Activated T-cell treated with anti-CD3 and anti-CD28 coated beads, Interleukin-2, amount 50 U/mL, for 1 hour (primary cell): ENCODE measurements around the gene PPP2R3C.
A peak's percentile ranks its signal among the peaks of the same experiment; 100 is the strongest.
"Not testable (repeated sequence)": the region's sequence is repeated elsewhere in the genome, so short reads cannot be mapped to it uniquely, and the experiment has no call there.

Experiments used
- DNase-seq: peaks from one replicate; pipeline ENCODE4 v3.0.0-alpha.2; 2020

PPP2R3C gene

DNA sequence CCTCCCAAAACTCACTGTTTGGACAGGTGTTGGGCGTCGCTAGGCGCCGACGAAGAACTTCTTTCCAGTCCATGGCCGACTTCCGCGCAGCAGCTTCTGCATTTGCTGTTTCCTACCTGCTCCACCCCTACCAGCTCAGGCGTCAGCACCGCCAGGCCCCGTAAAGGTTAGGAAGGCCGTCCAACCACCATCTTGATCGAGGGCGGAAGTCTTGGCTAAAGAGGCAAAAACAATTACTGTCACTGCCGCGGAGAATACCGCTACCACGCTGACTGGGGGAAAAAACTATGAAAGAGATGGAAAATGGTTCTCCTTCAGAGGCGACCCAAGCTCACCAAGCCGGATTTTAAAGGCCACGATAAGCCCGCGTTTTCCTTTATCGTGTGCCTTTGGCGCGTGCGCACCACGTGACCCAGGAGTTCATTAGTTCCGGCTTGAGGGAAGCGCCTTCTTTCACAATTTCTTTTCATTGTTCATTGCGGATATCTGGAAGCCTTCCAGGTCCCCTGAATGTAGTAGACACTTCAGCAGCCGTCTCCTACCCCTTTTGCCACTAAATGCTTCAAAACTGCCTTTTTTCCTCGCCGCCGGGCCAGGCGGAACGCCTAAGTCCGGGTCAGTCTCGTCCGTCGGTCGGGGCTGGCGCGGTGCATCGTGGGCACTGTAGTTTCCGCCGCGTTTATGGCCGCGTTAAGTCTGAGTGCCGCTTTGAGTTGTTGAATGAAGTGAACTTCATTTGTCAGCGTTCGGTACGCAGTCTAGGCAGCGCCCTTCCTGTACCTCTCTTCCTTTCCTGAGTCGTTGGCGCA, at the start of gene PPP2R3C, which contains the start of gene PRORP:
TSS of gene PPP2R3C (minus strand) at position 104 of the 809 bp plus-strand sequence. CDS start at position 73, 31 bp downstream.
TSS of gene PRORP (plus strand) at position 666 of the 809 bp plus-strand sequence. CDS start 694 bp downstream, outside the sequence.
- DNase-seq: peak; percentile 90

- no peak for DNase-seq
Observed at GRCh38 chr14:35167496-35167895, 45.7 kb upstream of the PPP2R3C start.

GRCh38 chr14:35164849-35165248, 43.1 kb upstream of the PPP2R3C start:
- no peak for DNase-seq

DNA sequence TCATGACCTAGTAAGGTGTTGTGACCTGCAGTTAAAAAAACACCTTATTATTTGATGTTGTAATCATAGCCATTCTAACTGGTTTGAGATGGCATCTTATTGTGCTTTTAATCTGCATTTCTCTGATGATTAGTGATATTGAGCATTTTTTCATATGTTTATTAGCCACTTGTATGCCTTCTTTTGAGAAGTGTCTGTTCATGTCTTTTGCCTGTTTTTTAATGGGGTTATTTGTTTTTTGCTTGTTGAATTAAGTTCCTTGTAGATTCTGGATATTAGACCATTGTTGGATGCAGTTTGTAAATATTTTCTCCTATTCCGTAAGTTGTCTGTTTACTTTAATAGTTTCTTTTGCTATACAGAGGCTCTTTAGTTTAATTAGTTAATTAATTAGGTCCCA, 41.6 kb upstream of the PPP2R3C start:
- no peak for DNase-seq

GRCh38 chr14:35161231-35161630, 39.4 kb upstream of the PPP2R3C start:
- DNase-seq: no peak

GRCh38 chr14:35159742-35160409, 38.1 kb upstream of the PPP2R3C start:
- no peak for DNase-seq

GRCh38 chr14:35158951-35159653, 37.3 kb upstream of the PPP2R3C start:
- no peak for DNase-seq

DNA sequence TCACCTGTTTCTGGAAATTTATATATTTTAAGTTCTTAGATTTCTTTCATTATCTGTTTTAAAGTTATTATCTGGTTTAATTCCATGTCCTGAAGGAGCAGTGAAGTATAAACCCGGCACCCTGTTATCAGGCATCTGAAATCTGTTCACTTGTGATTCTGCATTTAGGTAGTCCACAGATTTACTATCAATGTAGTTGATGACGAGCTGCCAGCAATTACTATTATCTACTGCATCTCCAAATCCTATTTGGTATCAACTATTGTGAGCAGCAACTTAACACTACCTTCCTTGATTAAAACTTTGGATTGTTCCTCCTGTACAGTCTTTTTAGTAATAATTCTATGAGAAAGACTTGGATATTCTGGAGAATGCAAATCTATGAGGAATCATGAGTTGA, 36.7 kb upstream of the PPP2R3C start:
- no peak for DNase-seq

GRCh38 chr14:35155962-35156361, 34.2 kb upstream of the PPP2R3C start:
- DNase-seq: no peak

DNA sequence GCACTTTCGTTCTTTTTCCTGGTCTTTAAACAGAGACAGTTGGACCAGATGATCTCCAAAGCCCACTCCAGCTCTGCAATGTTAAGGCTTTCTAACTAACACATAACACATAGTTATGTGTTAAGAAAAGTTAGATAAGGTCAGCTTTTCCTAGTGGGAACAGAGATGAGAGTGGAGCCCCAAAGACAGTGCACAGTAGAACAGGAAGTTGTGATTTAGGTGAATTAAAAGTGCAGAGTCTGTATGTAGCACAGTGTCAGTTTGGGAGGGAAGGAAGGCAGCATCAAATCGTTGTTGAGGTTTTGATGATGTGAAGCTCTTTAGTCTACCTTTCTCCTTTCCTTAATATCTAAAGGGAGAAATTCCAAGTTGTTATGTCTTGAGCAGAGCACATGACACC, 32.2 kb upstream of the PPP2R3C start:
- DNase-seq: no peak

GRCh38 chr14:35152531-35152930, 30.7 kb upstream of the PPP2R3C start:
- DNase-seq: not testable (repeated sequence)

- no peak for DNase-seq
Observed at GRCh38 chr14:35149239-35149638, 27.4 kb upstream of the PPP2R3C start.

- no peak for DNase-seq
Observed at GRCh38 chr14:35147711-35148110, 25.9 kb upstream of the PPP2R3C start.

DNA sequence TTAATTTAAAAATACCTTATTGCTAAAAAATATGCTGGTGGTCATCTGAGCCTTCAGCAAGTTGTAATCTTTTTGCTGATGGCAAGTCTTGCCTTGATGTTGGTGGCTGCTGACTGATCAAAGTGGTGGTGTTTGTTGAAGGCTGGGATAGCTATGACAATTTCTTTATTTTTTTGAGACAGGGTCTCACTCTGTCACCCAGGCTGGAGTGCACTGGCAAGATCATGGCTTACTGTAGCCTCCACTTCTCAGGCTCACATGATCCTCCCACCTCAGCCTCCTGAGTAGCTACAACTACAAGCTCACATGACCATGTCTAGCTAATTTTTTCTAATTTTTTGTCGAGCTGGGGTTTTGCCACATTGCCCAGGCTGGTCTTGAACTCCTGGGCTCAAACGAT, 25.4 kb upstream of the PPP2R3C start:
- no peak for DNase-seq

- no peak for DNase-seq
Observed at GRCh38 chr14:35146711-35147149, 24.9 kb upstream of the PPP2R3C start.

- DNase-seq: no peak
Observed at GRCh38 chr14:35144029-35144428, 22.2 kb upstream of the PPP2R3C start.

- no peak for DNase-seq
Observed at GRCh38 chr14:35140718-35141581, 19.2 kb upstream of the PPP2R3C start.

GRCh38 chr14:35138585-35138984, 16.8 kb upstream of the PPP2R3C start:
- DNase-seq: no peak

GRCh38 chr14:35134329-35135123, 12.7 kb upstream of the PPP2R3C start:
- no peak for DNase-seq

GRCh38 chr14:35133542-35134328, 11.9 kb upstream of the PPP2R3C start:
- DNase-seq: no peak

GRCh38 chr14:35124127-35124526, 2.3 kb upstream of the PPP2R3C start:
- no peak for DNase-seq
